ENCODE data around the gene PCCA.

Gene PCCA

GRCh38 chr13:100529666-100530377 is 440.9 kb downstream of the PCCA start:
- Histone ChIP-seq H3K36me3 (peaks cover 17% of the 10 kb centered on the region), H3K4me3 (ENCODE audit: low read depth, low read length) (no peak overlapping the region), H3K9me3 (ENCODE audit: severe bottlenecking) (no peaks in the 10 kb centered on the region), H3K27ac (no peak overlapping the region), H3K27me3 (ENCODE audit: insufficient read depth, low read depth, severe bottlenecking) (no peaks in the 10 kb centered on the region)
- TF ChIP-seq, protein P1, sequence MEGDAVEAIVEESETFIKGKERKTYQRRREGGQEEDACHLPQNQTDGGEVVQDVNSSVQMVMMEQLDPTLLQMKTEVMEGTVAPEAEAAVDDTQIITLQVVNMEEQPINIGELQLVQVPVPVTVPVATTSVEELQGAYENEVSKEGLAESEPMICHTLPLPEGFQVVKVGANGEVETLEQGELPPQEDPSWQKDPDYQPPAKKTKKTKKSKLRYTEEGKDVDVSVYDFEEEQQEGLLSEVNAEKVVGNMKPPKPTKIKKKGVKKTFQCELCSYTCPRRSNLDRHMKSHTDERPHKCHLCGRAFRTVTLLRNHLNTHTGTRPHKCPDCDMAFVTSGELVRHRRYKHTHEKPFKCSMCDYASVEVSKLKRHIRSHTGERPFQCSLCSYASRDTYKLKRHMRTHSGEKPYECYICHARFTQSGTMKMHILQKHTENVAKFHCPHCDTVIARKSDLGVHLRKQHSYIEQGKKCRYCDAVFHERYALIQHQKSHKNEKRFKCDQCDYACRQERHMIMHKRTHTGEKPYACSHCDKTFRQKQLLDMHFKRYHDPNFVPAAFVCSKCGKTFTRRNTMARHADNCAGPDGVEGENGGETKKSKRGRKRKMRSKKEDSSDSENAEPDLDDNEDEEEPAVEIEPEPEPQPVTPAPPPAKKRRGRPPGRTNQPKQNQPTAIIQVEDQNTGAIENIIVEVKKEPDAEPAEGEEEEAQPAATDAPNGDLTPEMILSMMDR (IDR thresholded peaks at IDR 0.05; ENCODE audit: low read depth, low read length): no peak
- DNase-seq: no peak

DNA sequence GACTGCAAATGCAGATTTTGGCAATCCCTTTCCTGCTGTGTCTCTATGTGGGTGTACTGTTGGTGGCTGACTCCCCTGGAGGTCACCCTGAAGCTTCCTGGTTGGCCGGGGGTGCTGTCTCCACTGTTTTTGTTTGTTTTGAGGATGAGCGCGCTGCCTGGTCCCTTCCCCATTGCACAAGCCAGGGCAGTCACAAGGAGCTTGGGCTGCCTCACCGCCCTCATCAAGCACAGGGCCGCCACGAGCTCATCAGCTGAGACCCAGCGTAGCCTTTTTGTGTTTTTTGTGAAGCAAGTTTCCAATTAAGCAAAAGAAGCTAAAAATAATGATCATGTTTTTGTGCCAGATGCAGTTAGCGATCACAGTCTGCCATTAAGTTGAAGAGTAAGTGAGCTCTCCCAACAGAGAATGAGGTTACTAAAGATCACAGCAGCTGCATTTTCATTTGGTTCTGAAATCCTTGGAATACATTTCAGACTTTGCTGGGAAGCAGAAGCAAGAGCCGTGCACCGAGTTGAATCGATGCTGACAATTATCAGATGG is 441.8 kb downstream of the PCCA start:
- Histone ChIP-seq H3K27me3 (ENCODE audit: insufficient read depth, low read depth, severe bottlenecking) (no peaks in the 10 kb centered on the region), H3K4me3 (ENCODE audit: low read depth, low read length) (no peak overlapping the region), H3K36me3 (peaks cover 17% of the 10 kb centered on the region), H3K9me3 (ENCODE audit: severe bottlenecking) (no peaks in the 10 kb centered on the region), H3K27ac (no peak overlapping the region)
- TF ChIP-seq, protein P1 (IDR thresholded peaks at IDR 0.05; ENCODE audit: low read depth, low read length): no peak
- DNase-seq: no peak

- Histone ChIP-seq H3K9me3 (ENCODE audit: severe bottlenecking) (no peaks in the 10 kb centered on the region), H3K27me3 (ENCODE audit: insufficient read depth, low read depth, severe bottlenecking) (no peaks in the 10 kb centered on the region), H3K36me3 (peaks cover 17% of the 10 kb centered on the region), H3K4me3 (ENCODE audit: low read depth, low read length) (no peak overlapping the region), H3K27ac (no peak overlapping the region)
- DNase-seq: no peak
- TF ChIP-seq, protein P1 (IDR thresholded peaks at IDR 0.05; ENCODE audit: low read depth, low read length): no peak
Observed at GRCh38 chr13:100532090-100532766, 443.3 kb downstream of the PCCA start.

DNA sequence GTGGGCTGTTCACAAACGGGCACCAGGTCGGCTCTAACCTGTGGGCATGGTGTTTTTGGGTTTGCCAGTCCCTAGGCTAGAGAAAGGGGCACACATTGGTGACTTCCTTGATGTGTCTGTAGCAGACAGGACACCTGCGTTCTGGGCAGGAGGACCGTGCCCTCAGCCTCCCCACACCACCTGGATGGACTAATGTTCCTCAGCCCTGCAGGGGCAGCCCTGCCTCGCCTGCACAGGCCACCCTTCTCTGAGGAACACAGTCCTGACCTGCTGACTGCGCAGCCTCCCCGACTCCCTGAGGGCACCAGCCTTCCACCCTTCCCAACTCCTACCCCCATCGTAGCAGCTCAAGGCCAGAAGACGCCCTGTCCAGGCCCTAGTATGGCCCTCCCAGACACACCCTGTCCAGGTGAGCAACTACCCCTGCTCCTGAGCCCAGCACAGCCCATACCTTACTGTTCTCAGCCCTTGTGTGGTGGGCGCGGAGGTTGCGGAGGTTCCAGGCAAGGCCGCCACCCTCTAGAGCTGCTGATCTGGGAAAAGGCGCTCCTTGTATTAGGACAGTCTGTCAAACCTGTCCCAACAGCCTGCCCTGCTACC is 444.0 kb downstream of the PCCA start:
- H3K9me3 ChIP-seq (ENCODE audit: severe bottlenecking): no peaks in the 10 kb centered on the region
- no peak overlapping the region for H3K27ac ChIP-seq
- no peak for DNase-seq
- no peaks in the 10 kb centered on the region for H3K27me3 ChIP-seq (ENCODE audit: insufficient read depth, low read depth, severe bottlenecking)
- H3K36me3 ChIP-seq: peaks cover 13% of the 10 kb centered on the region
- TF ChIP-seq, protein P1 (IDR thresholded peaks at IDR 0.05; ENCODE audit: low read depth, low read length): no peak
- H3K4me3 ChIP-seq (ENCODE audit: low read depth, low read length): no peak overlapping the region

GRCh38 chr13:100533588-100534041 is 444.7 kb downstream of the PCCA start:
- H3K36me3 ChIP-seq: peaks cover 8% of the 10 kb centered on the region
- no peaks in the 10 kb centered on the region for H3K9me3 ChIP-seq (ENCODE audit: severe bottlenecking)
- H3K4me3 ChIP-seq (ENCODE audit: low read depth, low read length): no peak overlapping the region
- no peak for DNase-seq
- H3K27ac ChIP-seq: no peak overlapping the region
- H3K27me3 ChIP-seq (ENCODE audit: insufficient read depth, low read depth, severe bottlenecking): no peaks in the 10 kb centered on the region
- TF ChIP-seq, protein P1 (IDR thresholded peaks at IDR 0.05; ENCODE audit: low read depth, low read length): no peak
